Ovary (tissue), 3 donors: Measurements from ENCODE around the gene CNKSR3.

ENCODE experiments used
- EP300 ChIP-seq: sonication (generic); formaldehyde crosslinking; IDR thresholded peaks from one replicate; pipeline ENCODE4 v1.6.1; 2017; ENCODE audit warnings: antibody characterized with exemption
- POLR2A ChIP-seq: fragments of 450-650 bp; IDR thresholded peaks from one replicate; pipeline ENCODE4 v1.6.1; 2017; ENCODE audit warnings: antibody characterized with exemption, mild to moderate bottlenecking, moderate library complexity
- TF ChIP-seq, protein P1 (sequence below), 3 donors: fragments of 450-650 bp in 2 of 3; fragments of 200-600 bp in 1 of 3; IDR thresholded peaks; one replicate each; pipeline versions ENCODE4 v1.5.1 to v1.8.0; 2016 to 2022; ENCODE audit warnings: antibody characterized with exemption in 3 of 3, mild to moderate bottlenecking in 1 of 3
- donor health status: DM: no; HTN: no; CAD: no.

DNA sequence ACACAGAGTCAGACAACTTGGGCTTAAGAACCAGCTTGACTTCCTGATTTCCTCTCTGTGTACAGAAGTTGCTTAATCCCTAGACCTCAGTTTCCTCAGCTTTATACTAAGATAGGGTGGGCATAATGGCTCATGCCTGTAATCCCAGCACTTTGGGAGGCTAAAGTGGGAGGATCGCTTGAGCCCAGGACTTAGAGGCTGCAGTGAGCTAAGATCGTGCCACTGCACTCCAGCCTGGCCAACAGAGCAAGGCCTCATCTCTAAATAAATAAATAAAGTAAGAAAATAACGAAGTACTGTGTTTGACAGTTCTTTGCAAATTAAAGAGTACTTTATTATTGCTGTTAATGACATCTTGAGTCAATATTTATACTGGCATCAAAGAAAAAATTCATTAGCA lies 41.7 kb downstream of the CNKSR3 start:
- TF ChIP-seq POLR2A = no peak
- TF ChIP-seq, protein P1, sequence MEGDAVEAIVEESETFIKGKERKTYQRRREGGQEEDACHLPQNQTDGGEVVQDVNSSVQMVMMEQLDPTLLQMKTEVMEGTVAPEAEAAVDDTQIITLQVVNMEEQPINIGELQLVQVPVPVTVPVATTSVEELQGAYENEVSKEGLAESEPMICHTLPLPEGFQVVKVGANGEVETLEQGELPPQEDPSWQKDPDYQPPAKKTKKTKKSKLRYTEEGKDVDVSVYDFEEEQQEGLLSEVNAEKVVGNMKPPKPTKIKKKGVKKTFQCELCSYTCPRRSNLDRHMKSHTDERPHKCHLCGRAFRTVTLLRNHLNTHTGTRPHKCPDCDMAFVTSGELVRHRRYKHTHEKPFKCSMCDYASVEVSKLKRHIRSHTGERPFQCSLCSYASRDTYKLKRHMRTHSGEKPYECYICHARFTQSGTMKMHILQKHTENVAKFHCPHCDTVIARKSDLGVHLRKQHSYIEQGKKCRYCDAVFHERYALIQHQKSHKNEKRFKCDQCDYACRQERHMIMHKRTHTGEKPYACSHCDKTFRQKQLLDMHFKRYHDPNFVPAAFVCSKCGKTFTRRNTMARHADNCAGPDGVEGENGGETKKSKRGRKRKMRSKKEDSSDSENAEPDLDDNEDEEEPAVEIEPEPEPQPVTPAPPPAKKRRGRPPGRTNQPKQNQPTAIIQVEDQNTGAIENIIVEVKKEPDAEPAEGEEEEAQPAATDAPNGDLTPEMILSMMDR (IDR thresholded peaks at IDR 0.05) = no peak
- TF ChIP-seq EP300 = no peak
